ENCODE data around the gene HOXA6.

GRCh38 chr7:27128034-27128433 is 19.5 kb downstream of the HOXA6 start:
- TF ChIP-seq CBX3 (IDR thresholded peaks at IDR 0.05; ENCODE audit: borderline replicate concordance, low read depth): no peak
- TF ChIP-seq ZBTB4 (CRISPR knock-in tag; IDR thresholded peaks at IDR 0.05): no peak
- no peak for TF ChIP-seq MAX (IDR thresholded peaks at IDR 0.05; ENCODE audit: low read depth, low read length)
- TF ChIP-seq KDM1A (IDR thresholded peaks at IDR 0.05; ENCODE audit: borderline replicate concordance): no peak
- no peak for TF ChIP-seq HDGF (IDR thresholded peaks at IDR 0.05)
- no peak for TF ChIP-seq CTCF (IDR thresholded peaks at IDR 0.05 in 2 of 3, conservative IDR thresholded peaks at IDR 0.05 in 1 of 3; ENCODE audit: control insufficient read depth in 2 of 3, extremely low read depth in 1 of 3, insufficient read depth in 1 of 3, low read depth in 3 of 3, low read length in 3 of 3)
- no peak for TF ChIP-seq EP300 (IDR thresholded peaks at IDR 0.05; ENCODE audit: borderline replicate concordance in 1 of 2, control insufficient read depth in 1 of 2, low read depth in 2 of 2, low read length in 2 of 2)
- TF ChIP-seq ZBED1 (IDR thresholded peaks at IDR 0.05; ENCODE audit: borderline replicate concordance): no peak
- TF ChIP-seq JUND (IDR thresholded peaks at IDR 0.05; ENCODE audit: low read depth, low read length): no peak
- no peak for TF ChIP-seq CEBPB (IDR thresholded peaks at IDR 0.05; ENCODE audit: borderline replicate concordance in 1 of 2, low read depth in 2 of 2, low read length in 2 of 2)
- no peak for TF ChIP-seq TAF1 (IDR thresholded peaks at IDR 0.05; ENCODE audit: borderline replicate concordance, low read depth, low read length)
- TF ChIP-seq POLR2AphosphoS5 (IDR thresholded peaks at IDR 0.05; ENCODE audit: low read length): no peak
- TF ChIP-seq MXI1 (IDR thresholded peaks at IDR 0.05; ENCODE audit: low read depth, low read length): no peak
- no peak for TF ChIP-seq PKNOX1 (IDR thresholded peaks at IDR 0.05)

All from GM12878 (cell line).